NOMO-1 treated with dmso at 0.1 percent for 144 hours (cell line): ENCODE results near the gene APBA1.
"Not testable (repeated sequence)": the region's sequence is repeated elsewhere in the genome, so short reads cannot be mapped to it uniquely, and the experiment has no call there.

Experiments used
- DNase-seq: peaks from one replicate; lab custom pipeline; 2025; ENCODE audit not compliant: unreplicated experiment; lab: John Stamatoyannopoulos, UW

APBA1 gene

GRCh38 chr9:69420611-69421270 lies 251.4 kb downstream of the APBA1 start:
- DNase-seq = no peak

DNA sequence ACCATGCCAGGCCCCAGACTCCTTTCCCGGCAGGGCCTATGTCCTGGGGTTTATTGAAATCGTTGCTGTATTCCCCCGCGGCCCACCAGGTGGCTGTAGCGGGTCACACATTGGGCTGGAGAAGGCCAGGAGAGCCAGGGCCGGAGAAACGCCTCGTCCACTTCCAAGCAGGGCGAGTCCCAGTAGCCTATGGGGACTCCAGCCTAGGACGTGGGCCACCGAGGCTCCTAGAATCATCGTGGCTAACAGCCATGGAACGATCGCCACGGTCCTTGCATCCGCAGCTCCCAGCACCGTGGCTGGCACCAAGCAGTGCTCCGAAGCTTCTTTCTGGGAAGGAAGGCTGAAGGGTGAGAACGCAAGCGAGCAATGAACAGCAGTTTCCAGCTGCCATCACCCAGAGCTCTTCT lies 259.4 kb downstream of the APBA1 start:
- no peak for DNase-seq

DNA sequence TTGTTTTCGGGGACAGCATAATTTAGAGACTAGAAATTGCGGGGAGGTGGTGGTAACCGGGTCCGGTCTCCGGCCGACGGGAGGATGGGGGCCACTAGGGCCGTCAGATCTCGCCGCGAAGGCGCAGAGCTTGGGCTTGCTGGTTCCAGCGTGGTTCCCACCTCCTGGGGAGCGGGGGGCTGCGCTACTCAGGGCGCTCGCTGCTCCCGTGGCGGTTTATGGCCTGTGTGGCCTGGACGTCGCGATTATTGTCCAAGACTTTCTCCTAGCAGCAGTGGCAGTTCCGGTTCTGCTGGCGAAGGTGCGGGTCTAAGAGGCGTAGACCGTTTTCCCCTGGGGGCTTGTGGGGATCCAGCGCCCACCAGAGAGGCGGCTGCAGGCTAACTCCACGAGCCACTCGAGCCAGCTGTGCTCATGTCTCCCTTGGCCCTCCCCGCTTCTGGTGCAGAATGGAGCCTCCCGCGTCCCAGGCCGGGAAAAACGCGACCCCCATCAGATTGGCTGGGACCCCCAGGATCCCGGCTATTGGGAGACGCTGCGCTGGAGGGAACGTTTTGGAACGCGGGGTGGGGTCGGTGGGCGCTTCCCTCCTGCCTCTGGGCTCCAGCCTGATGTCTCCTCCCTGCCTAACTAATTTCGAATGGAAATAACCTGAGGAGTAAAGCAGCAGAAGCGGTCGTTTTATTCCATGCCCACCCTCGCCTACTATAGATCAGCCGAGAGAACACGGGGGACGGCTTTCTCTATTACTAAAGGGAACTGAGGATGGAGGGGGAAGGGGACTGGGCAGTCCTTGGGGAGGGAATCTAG lies 260.0 kb downstream of the APBA1 start:
- no peak for DNase-seq

- DNase-seq = no peak
Observed at GRCh38 chr9:69411246-69411645, 260.9 kb downstream of the APBA1 start.

- not testable (repeated sequence) for DNase-seq
Observed at GRCh38 chr9:69409936-69410335, 262.2 kb downstream of the APBA1 start.

- no peak for DNase-seq
Observed at GRCh38 chr9:69400470-69400869, 271.7 kb downstream of the APBA1 start.

DNA sequence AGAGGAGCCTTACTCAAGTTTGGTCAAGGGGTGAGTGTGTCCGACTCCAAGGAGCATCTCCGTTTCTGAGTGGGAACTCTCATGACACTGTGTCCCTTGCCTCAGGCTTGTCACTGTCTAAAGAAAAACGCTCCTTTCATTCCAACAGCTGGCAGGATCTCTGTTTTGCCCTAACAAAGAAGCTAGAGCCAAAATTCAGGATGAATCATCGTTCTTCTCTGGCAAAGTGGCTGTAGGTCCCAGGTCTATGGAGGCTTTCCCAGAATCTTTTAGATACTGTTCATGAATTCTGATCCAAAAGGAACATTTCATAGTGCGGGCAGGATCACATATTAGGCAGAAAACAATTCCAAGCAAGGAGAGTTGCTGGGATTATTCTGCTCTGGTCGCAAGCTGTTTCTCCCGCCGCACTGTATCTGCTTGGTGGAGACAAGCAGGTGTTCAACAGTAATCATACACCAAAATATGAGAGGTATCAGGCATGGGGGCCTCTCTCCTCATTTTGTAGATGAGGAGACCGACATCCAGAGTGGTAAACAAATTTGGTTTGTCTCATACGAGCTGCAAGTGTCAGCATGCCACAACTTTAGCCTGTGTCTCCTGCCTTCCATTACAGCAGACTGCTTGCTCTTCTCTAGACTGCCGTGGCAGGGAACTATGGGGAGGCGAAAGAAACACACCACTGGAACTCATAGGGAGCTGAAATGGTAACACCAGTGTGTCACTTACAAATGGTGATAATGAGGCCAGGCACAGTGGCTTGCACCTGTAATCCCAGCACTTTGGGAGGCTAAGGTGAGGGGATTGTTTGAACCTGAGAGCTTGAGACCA lies 274.6 kb downstream of the APBA1 start:
- DNase-seq = no peak

DNA sequence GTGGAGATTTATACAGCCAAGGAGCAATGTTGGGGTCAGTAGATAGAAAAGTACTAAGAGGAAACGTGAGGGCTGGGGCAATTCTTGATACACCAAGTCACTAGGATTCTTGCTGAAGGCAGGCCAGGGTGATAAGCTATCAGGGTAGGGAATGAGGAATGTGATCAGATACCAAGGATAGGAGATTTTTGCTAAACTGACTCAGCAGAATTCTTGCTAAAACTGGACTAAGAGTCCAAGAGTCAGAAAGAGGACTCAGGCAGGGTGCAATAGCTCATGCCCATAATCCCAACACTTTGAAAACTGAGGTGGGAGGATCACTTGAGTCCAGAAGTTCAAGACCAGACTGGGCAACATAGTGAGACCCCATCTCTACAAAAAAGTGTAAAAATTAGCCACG lies 275.4 kb downstream of the APBA1 start:
- no peak for DNase-seq

- no peak for DNase-seq
Observed at GRCh38 chr9:69395718-69396117, 276.5 kb downstream of the APBA1 start.

DNA sequence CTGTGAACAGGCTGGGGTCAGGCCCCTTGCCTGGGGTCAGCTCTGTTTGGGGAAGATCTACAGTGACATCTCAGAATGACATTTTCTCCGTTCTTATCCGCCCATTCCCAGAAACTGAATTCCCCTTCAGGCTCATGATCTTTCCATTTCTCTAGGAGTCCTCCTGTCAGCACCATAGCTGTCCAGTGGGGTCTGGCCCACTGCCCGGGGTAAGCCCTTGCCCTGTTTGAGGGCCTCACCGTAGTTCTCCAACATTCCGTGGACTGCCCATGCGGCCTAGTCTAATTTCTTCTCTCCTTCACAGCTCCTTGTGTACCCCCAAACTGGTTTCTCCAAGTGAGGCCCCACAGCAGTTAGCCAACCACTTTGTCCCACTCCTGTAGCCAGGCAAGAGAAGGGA lies 278.7 kb downstream of the APBA1 start:
- no peak for DNase-seq

- no peak for DNase-seq
Observed at GRCh38 chr9:69392826-69393225, 279.3 kb downstream of the APBA1 start.

DNA sequence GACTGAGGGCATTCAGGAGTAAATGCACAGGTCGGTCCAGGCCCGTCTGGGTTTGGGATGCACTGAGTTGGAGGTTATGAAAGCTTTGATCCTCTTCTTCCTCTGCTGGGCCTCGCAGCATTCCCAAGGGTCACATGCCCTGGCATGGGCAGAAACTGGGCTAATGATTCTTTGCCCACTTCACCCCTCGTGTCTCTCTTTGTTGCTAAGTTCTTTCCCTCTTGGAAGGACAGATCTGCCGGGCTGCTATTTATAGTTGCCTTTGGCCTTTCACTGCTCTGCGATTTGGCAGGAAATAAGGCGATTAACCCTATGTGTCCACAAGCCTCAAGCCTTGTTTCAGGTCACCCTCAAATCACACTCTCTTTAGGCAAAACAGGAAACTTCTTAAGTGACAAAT lies 280.2 kb downstream of the APBA1 start:
- DNase-seq = no peak

- DNase-seq = no peak
Observed at GRCh38 chr9:69391487-69391886, 280.7 kb downstream of the APBA1 start.

GRCh38 chr9:69389437-69389995 lies 282.7 kb downstream of the APBA1 start:
- DNase-seq = no peak

- no peak for DNase-seq
Observed at GRCh38 chr9:69388596-69388995, 283.6 kb downstream of the APBA1 start.

GRCh38 chr9:69386651-69387050 lies 285.5 kb downstream of the APBA1 start:
- no peak for DNase-seq

DNA sequence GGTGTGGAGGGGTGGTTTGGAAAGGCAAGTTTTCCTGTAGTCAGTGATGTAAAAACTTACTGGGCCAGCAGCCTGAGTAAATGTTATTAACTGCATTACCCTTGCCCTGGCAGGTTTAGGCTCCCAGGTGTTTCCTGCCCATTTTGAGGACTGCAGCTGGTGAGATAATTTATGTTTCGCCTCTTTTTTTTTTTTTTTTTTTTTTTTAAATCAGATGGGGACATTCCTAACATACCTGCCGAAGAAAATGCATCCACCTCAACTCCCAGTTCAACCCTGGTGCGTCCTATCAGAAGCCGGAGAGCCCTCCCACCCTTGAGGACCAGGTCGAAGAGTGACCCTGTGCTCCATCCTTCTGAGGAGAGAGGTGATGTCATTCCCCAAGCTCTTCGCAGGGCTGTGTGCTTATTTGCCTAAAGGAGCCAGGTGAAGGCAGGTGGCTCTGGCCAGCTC lies 286.6 kb downstream of the APBA1 start:
- no peak for DNase-seq

DNA sequence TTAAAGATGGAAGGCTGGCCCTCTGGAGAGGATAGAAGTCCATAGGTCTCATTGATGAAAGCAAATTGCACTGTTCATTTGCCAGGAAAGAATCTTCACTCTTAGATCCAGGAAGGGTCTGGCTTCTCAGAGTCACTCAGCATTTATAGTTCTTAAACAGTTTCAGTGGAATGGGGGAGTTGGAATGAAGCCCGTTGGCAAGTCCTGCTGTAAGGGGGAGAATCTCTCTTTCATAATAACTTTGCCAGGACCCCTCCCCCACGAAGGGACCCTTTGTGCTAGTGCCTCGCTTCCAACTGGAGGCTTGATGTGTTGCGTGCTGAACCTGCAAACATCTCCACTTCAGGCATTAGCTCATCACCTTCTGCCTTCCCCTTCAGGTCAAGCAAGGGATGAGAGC lies 290.0 kb downstream of the APBA1 start:
- DNase-seq = no peak

- no peak for DNase-seq
Observed at GRCh38 chr9:69380811-69381210, 291.4 kb downstream of the APBA1 start.

GRCh38 chr9:69380301-69380700 lies 291.9 kb downstream of the APBA1 start:
- no peak for DNase-seq

DNA sequence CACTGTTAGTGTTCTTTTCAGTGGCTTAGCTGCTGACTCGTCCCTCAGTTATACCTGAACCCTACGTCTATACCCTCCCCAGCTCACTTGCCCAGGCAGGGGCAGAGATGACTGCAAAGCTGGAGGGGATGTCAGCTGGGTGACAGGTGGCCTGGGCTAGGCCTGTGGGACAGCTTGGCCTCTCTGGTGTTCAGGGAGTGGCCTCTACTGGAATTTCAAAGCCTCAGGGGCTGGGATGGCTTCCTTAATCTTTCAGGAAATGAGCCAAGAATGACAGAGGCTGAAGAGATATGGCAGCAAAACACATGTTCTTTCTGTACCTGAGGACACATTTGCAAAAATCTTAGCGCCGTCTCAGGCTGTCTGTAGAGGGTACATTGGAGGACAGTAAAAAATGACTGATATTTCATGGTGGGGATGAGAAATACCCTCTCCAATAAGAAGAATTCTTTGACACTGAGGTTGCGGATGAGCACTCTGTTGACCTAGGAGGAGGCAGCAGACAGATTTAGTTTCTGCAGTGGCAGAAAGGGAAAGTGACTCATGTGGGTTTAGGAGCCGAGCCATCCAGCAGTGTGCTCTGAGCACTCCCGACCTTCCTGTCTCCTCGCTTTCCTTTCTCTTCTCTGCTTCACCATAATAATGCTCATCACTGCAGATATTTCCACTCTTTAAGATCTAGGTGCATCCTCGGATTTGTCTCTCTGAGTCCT lies 292.7 kb downstream of the APBA1 start:
- DNase-seq = no peak
